ENCODE data around the gene PLEK. TPM values are rescaled to one million over a fixed set of nuclear protein-coding genes. Genes with fewer than 3 reads are reported as not detected.

The PLEK gene
- polyA plus RNA-seq, 1 donor from 2014 or later, result 0.07 TPM

DNA sequence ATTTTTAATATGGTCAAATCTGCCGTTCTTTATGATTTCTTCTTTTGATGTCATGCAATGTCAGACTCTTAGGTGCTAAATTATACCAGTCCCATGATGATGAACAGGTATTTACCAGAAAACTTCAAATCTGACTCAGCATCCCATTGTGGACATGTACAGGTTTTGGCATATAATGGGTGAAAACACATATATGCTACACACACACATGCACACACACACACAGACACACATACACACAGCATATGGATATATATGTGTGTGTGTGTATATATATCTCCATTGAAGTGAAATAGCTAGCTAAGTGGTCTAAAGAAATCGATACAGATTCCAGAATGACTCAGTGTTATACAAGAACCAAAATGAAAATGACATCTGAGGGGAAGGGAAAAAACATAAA lies 7.4 kb downstream of the PLEK start:
- H3K36me3 ChIP-seq (ENCODE audit: insufficient read depth, low read length), result no peaks in the 10 kb centered on the region

DNA sequence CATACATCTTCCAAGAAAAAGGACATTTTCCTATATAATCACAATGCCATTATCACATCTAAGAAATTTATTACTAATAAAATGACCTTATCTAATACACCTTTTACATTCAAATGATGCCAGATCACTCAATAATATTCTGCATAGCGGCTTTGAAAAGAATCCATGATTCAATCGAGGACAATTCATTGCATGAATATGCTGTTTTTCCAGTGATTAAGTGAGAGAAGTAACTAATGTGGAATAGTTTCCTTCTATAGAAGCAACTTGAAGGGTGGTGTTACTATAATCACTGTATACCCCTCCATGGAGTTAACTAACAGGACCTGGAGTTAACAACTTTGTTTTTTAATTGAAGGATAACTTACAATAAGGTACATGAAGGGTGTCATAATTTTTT lies 9.1 kb downstream of the PLEK start:
- Histone ChIP-seq H3K4me2 (ENCODE audit: low read length) (no peak overlapping the region), H4K20me1 (ENCODE audit: insufficient read depth) (no peaks in the 10 kb centered on the region), H3K9ac (ENCODE audit: low read length) (no peak overlapping the region), H3K36me3 (ENCODE audit: insufficient read depth, low read length) (no peaks in the 10 kb centered on the region), H3K4me3 (ENCODE audit: low read length) (no peak overlapping the region), H3F3A (ENCODE audit: insufficient read depth, low read length, poor library complexity, severe bottlenecking) (no peaks in the 10 kb centered on the region), H3K9me2 (ENCODE audit: insufficient read depth, low read length) (no peaks in the 10 kb centered on the region), H3K27ac (ENCODE audit: low read length) (no peak overlapping the region), H2AFZ (ENCODE audit: low read depth, low read length) (no peak overlapping the region), H3K9me3 (ENCODE audit: low read length) (no peaks in the 10 kb centered on the region), H3K27me3 (ENCODE audit: insufficient read depth, low read depth, low read length) (no peaks in the 10 kb centered on the region), H3K79me2 (replicated peaks; ENCODE audit: insufficient read depth, low read length) (no peaks in the 10 kb centered on the region)
- TF ChIP-seq POLR2AphosphoS5 (IDR thresholded peaks at IDR 0.05) (no peak), EZH2 (IDR thresholded peaks at IDR 0.05; ENCODE audit: borderline replicate concordance, insufficient read depth, low read length, poor library complexity, severe bottlenecking) (no peak)
- TF ChIP-seq, protein P1, sequence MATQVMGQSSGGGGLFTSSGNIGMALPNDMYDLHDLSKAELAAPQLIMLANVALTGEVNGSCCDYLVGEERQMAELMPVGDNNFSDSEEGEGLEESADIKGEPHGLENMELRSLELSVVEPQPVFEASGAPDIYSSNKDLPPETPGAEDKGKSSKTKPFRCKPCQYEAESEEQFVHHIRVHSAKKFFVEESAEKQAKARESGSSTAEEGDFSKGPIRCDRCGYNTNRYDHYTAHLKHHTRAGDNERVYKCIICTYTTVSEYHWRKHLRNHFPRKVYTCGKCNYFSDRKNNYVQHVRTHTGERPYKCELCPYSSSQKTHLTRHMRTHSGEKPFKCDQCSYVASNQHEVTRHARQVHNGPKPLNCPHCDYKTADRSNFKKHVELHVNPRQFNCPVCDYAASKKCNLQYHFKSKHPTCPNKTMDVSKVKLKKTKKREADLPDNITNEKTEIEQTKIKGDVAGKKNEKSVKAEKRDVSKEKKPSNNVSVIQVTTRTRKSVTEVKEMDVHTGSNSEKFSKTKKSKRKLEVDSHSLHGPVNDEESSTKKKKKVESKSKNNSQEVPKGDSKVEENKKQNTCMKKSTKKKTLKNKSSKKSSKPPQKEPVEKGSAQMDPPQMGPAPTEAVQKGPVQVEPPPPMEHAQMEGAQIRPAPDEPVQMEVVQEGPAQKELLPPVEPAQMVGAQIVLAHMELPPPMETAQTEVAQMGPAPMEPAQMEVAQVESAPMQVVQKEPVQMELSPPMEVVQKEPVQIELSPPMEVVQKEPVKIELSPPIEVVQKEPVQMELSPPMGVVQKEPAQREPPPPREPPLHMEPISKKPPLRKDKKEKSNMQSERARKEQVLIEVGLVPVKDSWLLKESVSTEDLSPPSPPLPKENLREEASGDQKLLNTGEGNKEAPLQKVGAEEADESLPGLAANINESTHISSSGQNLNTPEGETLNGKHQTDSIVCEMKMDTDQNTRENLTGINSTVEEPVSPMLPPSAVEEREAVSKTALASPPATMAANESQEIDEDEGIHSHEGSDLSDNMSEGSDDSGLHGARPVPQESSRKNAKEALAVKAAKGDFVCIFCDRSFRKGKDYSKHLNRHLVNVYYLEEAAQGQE (IDR thresholded peaks at IDR 0.05; ENCODE audit: borderline replicate concordance), result no peak

More for the DNA sequence above, 7.4 kb downstream of the PLEK start:
- no peak overlapping the region for H3K4me3 ChIP-seq (ENCODE audit: low read length)
- no peak overlapping the region for H3K27ac ChIP-seq (ENCODE audit: low read length)
- H4K20me1 ChIP-seq (ENCODE audit: insufficient read depth), result no peaks in the 10 kb centered on the region
- H3K4me2 ChIP-seq (ENCODE audit: low read length), result no peak overlapping the region
- TF ChIP-seq, protein P2, sequence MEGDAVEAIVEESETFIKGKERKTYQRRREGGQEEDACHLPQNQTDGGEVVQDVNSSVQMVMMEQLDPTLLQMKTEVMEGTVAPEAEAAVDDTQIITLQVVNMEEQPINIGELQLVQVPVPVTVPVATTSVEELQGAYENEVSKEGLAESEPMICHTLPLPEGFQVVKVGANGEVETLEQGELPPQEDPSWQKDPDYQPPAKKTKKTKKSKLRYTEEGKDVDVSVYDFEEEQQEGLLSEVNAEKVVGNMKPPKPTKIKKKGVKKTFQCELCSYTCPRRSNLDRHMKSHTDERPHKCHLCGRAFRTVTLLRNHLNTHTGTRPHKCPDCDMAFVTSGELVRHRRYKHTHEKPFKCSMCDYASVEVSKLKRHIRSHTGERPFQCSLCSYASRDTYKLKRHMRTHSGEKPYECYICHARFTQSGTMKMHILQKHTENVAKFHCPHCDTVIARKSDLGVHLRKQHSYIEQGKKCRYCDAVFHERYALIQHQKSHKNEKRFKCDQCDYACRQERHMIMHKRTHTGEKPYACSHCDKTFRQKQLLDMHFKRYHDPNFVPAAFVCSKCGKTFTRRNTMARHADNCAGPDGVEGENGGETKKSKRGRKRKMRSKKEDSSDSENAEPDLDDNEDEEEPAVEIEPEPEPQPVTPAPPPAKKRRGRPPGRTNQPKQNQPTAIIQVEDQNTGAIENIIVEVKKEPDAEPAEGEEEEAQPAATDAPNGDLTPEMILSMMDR (IDR thresholded peaks at IDR 0.05; ENCODE audit: poor library complexity, severe bottlenecking), result no peak
- no peak for TF ChIP-seq SMC3 (conservative IDR thresholded peaks at IDR 0.05; ENCODE audit: poor library complexity)
- TF ChIP-seq, protein P1 (IDR thresholded peaks at IDR 0.05; ENCODE audit: borderline replicate concordance), result no peak
- no peaks in the 10 kb centered on the region for H3K27me3 ChIP-seq (ENCODE audit: insufficient read depth, low read depth, low read length)
- no peaks in the 10 kb centered on the region for H3F3A ChIP-seq (ENCODE audit: insufficient read depth, low read length, poor library complexity, severe bottlenecking)
- H3K9me3 ChIP-seq (ENCODE audit: low read length), result no peaks in the 10 kb centered on the region
- H3K9me2 ChIP-seq (ENCODE audit: insufficient read depth, low read length), result no peaks in the 10 kb centered on the region
- no peak overlapping the region for H3K9ac ChIP-seq (ENCODE audit: low read length)
- no peak overlapping the region for H2AFZ ChIP-seq (ENCODE audit: low read depth, low read length)
- H3K79me2 ChIP-seq (replicated peaks; ENCODE audit: insufficient read depth, low read length), result no peaks in the 10 kb centered on the region
